Esophagus squamous epithelium (tissue), 4 donors: ENCODE results near the gene TNNC1.

Source experiments
- CTCF ChIP-seq, 6 experiments: fragments of 450-650 bp in 4 of 6; fragments of 200-600 bp in 2 of 6; sonication (generic) in 2 of 6; IDR thresholded peaks; one replicate each; pipeline ENCODE4 v1.5.1; 2016 to 2019; ENCODE audit warnings: antibody characterized with exemption in 6 of 6, mild to moderate bottlenecking in 4 of 6, moderate library complexity in 4 of 6
- POLR2A ChIP-seq, 4 donors: fragments of 450-650 bp; IDR thresholded peaks; one replicate each; pipeline ENCODE4 v1.6.1; 2017; ENCODE audit warnings: antibody characterized with exemption in 4 of 4, mild to moderate bottlenecking in 4 of 4, moderate library complexity in 3 of 4

- no peak for TF ChIP-seq POLR2A (IDR thresholded peaks at IDR 0.05)
- no peak for TF ChIP-seq CTCF (IDR thresholded peaks at IDR 0.05)
Measured at GRCh38 chr3:52452126-52452525, 1.7 kb downstream of the TNNC1 start.
